ENCODE measurements around the gene PPP2R3A. TPM values are rescaled to one million over a fixed set of nuclear protein-coding genes. Genes with fewer than 3 reads are reported as not detected.

PPP2R3A gene
- total RNA-seq, 6 donors from 2014 or later: 5.5 to 35.6 (median 11.0) TPM

DNA sequence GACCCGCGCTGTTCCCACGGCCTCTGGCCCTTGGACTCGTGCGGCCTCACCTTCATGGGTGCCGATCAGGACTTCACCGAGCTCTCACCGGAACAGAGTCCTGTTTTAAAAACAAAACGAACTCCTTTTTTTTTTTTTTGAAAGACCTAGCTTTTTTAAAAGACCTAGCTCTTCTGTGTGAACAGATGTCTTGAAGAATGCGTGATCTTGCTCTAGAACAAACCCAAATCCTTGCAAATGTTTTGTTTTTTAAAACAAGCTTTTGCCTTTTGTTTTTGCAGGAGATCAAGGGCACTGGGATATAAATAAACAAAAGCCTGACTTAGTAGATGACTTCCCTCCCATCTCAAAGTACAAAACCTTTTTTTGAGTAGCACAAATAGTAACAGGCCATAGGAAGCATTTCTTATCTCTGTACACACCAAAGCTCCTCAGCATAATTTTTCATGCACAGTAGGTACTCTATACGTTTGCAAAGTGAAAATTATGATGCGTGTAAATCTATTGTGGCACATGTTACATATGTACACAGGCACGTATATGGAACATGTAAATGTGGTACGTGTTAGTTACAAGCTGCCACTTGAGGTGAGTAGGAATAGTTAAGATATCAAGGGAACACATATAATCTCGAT is 231.7 kb downstream of the PPP2R3A start:
- H3K27ac ChIP-seq: peak overlapping the region; percentile 99 to 100 (median 100)
- no peak for ATAC-seq (ENCODE audit: low FRiP score in 2 of 2)
- H3K9me3 ChIP-seq: no peaks in the 10 kb centered on the region
- TF ChIP-seq POLR2A (IDR thresholded peaks at IDR 0.05): no peak
- TF ChIP-seq, protein P1, sequence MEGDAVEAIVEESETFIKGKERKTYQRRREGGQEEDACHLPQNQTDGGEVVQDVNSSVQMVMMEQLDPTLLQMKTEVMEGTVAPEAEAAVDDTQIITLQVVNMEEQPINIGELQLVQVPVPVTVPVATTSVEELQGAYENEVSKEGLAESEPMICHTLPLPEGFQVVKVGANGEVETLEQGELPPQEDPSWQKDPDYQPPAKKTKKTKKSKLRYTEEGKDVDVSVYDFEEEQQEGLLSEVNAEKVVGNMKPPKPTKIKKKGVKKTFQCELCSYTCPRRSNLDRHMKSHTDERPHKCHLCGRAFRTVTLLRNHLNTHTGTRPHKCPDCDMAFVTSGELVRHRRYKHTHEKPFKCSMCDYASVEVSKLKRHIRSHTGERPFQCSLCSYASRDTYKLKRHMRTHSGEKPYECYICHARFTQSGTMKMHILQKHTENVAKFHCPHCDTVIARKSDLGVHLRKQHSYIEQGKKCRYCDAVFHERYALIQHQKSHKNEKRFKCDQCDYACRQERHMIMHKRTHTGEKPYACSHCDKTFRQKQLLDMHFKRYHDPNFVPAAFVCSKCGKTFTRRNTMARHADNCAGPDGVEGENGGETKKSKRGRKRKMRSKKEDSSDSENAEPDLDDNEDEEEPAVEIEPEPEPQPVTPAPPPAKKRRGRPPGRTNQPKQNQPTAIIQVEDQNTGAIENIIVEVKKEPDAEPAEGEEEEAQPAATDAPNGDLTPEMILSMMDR (IDR thresholded peaks at IDR 0.05): no peak
- no peak for TF ChIP-seq POLR2AphosphoS5 (IDR thresholded peaks at IDR 0.05)
- no peak for TF ChIP-seq EP300 (IDR thresholded peaks at IDR 0.05)
- peak overlapping the region; percentile 68 to 93 (median 89) for H3K4me3 ChIP-seq
- H3K36me3 ChIP-seq: no peaks in the 10 kb centered on the region
- DNase-seq: no peak
- peaks cover 10 to 24% (median 14%) of the 10 kb centered on the region in 4 donors for H3K4me1 ChIP-seq
- no peaks in the 10 kb centered on the region for H3K27me3 ChIP-seq
- 14 to 15% methylated on average over 15 of the region's 15 CpGs for WGBS, 2 donors

Small RNA genes within 50 kb of the gene (small RNA-seq; reads per million reads assigned to genes)
- 0 reads per million in 4 donors for gene AC092989.1

Other genes with a start within 250 kb of the PPP2R3A start
- 10 to 100 TPM; 15.1 to 42.6 (median 33.4) TPM for gene MSL2, start 230.6 kb downstream of the PPP2R3A start, total RNA-seq